ENCODE results near the gene HEXA.

HEXA gene

GRCh38 chr15:72307026-72307425 lies 68.8 kb downstream of the HEXA start:
- no peak overlapping the region for H3K4me3 ChIP-seq (replicated peaks; ENCODE audit: insufficient read depth, low read length)
- H3K27ac ChIP-seq (replicated peaks), result no peak overlapping the region
- no peaks in the 10 kb centered on the region for H3K27me3 ChIP-seq (ENCODE audit: insufficient read depth, poor library complexity, severe bottlenecking)
- TF ChIP-seq POLR2AphosphoS5 (IDR thresholded peaks at IDR 0.05; ENCODE audit: low read depth), result no peak
- TF ChIP-seq SPI1 (IDR thresholded peaks at IDR 0.05; ENCODE audit: borderline replicate concordance, low read depth), result no peak
- no peak for TF ChIP-seq GABPA (IDR thresholded peaks at IDR 0.05; ENCODE audit: low read depth)
- TF ChIP-seq CTCF (IDR thresholded peaks at IDR 0.05; ENCODE audit: insufficient read depth, low read length), result no peak
- TF ChIP-seq REST (IDR thresholded peaks at IDR 0.05; ENCODE audit: insufficient replicate concordance, low read depth), result no peak
- DNase-seq (ENCODE audit: low read depth in 1 of 2, low spot score in 1 of 2), result no peak

GRCh38 chr15:72306211-72306785 lies 69.5 kb downstream of the HEXA start:
- Histone ChIP-seq H3K27me3 (ENCODE audit: insufficient read depth, poor library complexity, severe bottlenecking) (no peaks in the 10 kb centered on the region), H3K27ac (replicated peaks) (no peak overlapping the region), H3K4me3 (replicated peaks; ENCODE audit: insufficient read depth, low read length) (no peak overlapping the region)
- peak; percentile 72 to 85 for DNase-seq (ENCODE audit: low read depth in 1 of 2, low spot score in 1 of 2)
- no peak for TF ChIP-seq SPI1 (IDR thresholded peaks at IDR 0.05; ENCODE audit: borderline replicate concordance, low read depth)
- no peak for TF ChIP-seq GABPA (IDR thresholded peaks at IDR 0.05; ENCODE audit: low read depth)
- TF ChIP-seq POLR2AphosphoS5 (IDR thresholded peaks at IDR 0.05; ENCODE audit: low read depth), result no peak
- TF ChIP-seq CTCF (IDR thresholded peaks at IDR 0.05; ENCODE audit: insufficient read depth, low read length), result no peak
- no peak for TF ChIP-seq REST (IDR thresholded peaks at IDR 0.05; ENCODE audit: insufficient replicate concordance, low read depth)

GRCh38 chr15:72304596-72304995 lies 71.2 kb downstream of the HEXA start:
- Histone ChIP-seq H3K4me3 (replicated peaks; ENCODE audit: insufficient read depth, low read length) (no peak overlapping the region), H3K27ac (replicated peaks) (no peak overlapping the region), H3K27me3 (ENCODE audit: insufficient read depth, poor library complexity, severe bottlenecking) (no peaks in the 10 kb centered on the region)
- TF ChIP-seq GABPA (IDR thresholded peaks at IDR 0.05; ENCODE audit: low read depth) (no peak), POLR2AphosphoS5 (IDR thresholded peaks at IDR 0.05; ENCODE audit: low read depth) (no peak), REST (IDR thresholded peaks at IDR 0.05; ENCODE audit: insufficient replicate concordance, low read depth) (no peak), SPI1 (IDR thresholded peaks at IDR 0.05; ENCODE audit: borderline replicate concordance, low read depth) (no peak), CTCF (IDR thresholded peaks at IDR 0.05; ENCODE audit: insufficient read depth, low read length) (no peak)
- DNase-seq (ENCODE audit: low read depth in 1 of 2, low spot score in 1 of 2), result no peak

Data from HL-60 (cell line).